Duodenal mucosa (tissue), 2 donors: ENCODE results near the gene BPIFB1.

Experiments
- H3K27ac ChIP-seq: one replicate; pipeline ENCODE4 v1.7.0; 2013; ENCODE audit warnings: low read depth, low read length
- H3K27me3 ChIP-seq, 2 donors: one replicate each; pipeline ENCODE4 v1.7.0; 2013; ENCODE audit warnings: low read length in 2 of 2, control low read depth in 1 of 2; ENCODE audit not compliant: insufficient read depth in 2 of 2, control insufficient read depth in 1 of 2
- H3K36me3 ChIP-seq, 2 donors: one replicate each; pipeline ENCODE4 v1.7.0; 2013; ENCODE audit warnings: low read length in 2 of 2, control low read depth in 1 of 2; ENCODE audit not compliant: insufficient read depth in 2 of 2, control insufficient read depth in 1 of 2
- H3K4me1 ChIP-seq, 2 donors: one replicate each; pipeline ENCODE4 v1.7.0; 2013; ENCODE audit warnings: low read length in 2 of 2, control low read depth in 1 of 2; ENCODE audit not compliant: insufficient read depth in 2 of 2, control insufficient read depth in 1 of 2
- H3K4me3 ChIP-seq, 2 donors: one replicate each; pipeline ENCODE4 v1.7.0; 2013; ENCODE audit warnings: low read length in 2 of 2, low read depth in 1 of 2
- H3K9ac ChIP-seq, 2 donors: one replicate each; pipeline ENCODE4 v1.7.0; 2013; ENCODE audit warnings: low read length in 2 of 2, low read depth in 1 of 2
- H3K9me3 ChIP-seq, 2 donors: one replicate each; pipeline ENCODE4 v1.7.0; 2013; ENCODE audit warnings: low read length in 2 of 2, control low read depth in 1 of 2; ENCODE audit not compliant: control insufficient read depth in 1 of 2

The BPIFB1 gene

DNA sequence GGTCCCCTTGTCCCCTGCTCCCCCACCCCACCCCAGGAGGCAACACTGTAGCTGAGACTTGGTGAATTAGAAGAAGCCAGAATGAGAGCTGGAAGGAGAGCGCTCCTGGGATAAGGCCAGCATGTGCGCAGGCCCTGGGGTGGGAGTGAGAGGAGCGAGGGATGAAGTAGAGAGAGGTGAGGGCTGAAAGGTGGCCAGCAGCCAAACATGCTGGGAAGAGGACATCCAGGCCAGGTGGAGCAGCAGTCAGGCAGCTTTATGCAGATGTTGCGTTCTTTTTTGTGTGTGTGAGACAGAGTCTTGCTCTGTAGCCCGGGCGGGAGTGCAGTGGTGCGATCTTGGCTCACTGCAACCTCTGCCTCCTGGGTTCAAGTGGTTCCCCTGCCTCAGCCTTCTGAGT, 2.2 kb upstream of the BPIFB1 start:
- Histone ChIP-seq H3K27me3 (peaks cover 0 to 7% of the 10 kb centered on the region in 2 donors), H3K4me1 (no peaks in the 10 kb centered on the region), H3K9me3 (no peaks in the 10 kb centered on the region), H3K9ac (no peak overlapping the region), H3K27ac (no peak overlapping the region), H3K36me3 (no peaks in the 10 kb centered on the region), H3K4me3 (no peak overlapping the region)

DNA sequence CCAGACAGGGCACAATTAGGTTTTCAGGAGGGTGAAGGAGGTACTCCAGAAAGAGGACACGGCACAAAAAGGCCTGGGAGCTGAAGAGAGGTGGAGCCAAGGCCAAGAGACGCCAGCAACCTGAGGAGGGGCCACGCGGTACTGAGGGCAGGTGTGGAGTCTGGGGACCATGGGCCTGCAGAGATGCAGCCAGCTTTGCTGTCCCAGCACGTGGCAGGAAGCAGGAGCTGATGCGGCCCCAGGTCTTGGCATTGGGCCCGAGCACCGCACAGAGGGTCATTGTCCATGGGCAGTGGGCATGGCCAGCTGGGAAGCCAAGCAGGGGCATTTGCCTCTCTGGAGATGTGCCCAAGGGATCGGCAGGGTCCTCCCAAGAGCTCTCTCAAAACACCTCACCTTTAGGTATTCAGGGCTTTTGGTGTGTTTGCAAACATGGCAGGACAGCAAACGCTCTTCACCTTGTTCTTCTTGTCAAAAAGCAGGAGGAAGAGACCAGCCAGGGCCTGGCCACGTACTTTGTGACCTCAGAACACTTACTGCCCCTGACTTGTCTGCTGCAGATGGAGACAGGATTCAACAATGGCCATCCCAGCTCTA, 1.4 kb upstream of the BPIFB1 start:
- Histone ChIP-seq H3K4me1 (no peaks in the 10 kb centered on the region), H3K4me3 (no peak overlapping the region), H3K9ac (no peak overlapping the region), H3K9me3 (no peaks in the 10 kb centered on the region), H3K36me3 (no peaks in the 10 kb centered on the region), H3K27ac (no peak overlapping the region), H3K27me3 (peaks cover 0 to 7% of the 10 kb centered on the region in 2 donors)

DNA sequence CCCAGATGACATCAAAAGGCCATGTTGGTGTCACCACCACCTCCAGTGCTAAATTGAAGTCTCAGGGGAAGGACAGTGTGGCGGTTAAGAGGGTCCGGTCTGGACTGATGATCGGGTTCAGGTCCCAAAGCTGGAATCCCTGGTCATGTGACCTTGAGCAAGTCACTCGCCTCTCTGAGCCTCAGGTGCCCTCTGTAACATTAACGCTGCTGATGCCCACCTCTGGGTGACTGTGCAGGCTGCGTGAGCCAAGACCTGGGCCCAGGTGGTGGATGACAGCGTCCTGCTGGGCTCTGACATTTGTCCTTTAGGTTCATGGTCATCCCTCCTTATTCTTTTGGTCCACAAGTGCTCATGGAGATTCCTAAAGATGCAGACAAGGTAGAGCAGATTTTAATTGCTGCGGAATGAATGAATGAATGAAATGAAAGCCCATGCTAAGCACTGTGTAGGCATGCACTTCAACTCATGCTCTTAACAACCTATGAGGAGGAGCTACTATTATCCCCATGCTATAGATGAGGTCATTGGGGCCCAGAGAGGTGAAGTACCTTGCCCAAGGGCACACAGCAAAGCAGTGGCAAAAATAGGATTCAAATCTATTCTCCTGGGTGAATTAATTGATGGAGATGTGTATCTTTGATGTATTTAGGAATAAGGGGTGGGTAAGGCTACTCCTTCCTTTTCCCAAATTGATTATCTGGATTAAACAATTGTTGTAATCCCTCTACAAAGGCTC, 649 bp upstream of the BPIFB1 start:
- no peaks in the 10 kb centered on the region for H3K9me3 ChIP-seq
- H3K4me3 ChIP-seq: no peak overlapping the region
- H3K36me3 ChIP-seq: no peaks in the 10 kb centered on the region
- H3K4me1 ChIP-seq: no peaks in the 10 kb centered on the region
- peaks cover 0 to 12% of the 10 kb centered on the region in 2 donors for H3K27me3 ChIP-seq
- H3K9ac ChIP-seq: no peak overlapping the region
- H3K27ac ChIP-seq: no peak overlapping the region

DNA sequence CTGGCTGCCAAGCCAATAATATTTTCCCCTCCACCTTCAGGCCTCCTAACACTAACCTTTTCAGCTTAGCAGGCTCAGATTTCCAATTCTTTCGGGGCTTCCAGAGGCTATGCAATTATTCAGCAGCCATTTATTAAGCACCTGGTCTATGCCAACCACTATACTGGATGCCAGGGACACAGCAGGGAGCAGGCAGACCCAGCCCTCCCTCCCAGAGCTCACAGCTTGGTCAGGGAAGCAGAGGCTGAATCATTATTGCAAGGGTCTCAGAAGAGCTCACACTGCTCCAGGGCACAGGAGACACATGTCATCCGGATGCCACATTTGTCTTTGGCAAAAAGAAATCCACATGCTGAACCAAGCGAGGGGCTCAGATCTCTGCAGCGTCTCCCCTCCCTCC, 1.3 kb downstream of the BPIFB1 start:
- H3K27me3 ChIP-seq: peaks cover 3 to 5% of the 10 kb centered on the region in 2 donors
- H3K9ac ChIP-seq: no peak overlapping the region
- H3K4me1 ChIP-seq: no peaks in the 10 kb centered on the region
- no peaks in the 10 kb centered on the region for H3K36me3 ChIP-seq
- H3K9me3 ChIP-seq: no peaks in the 10 kb centered on the region
- H3K4me3 ChIP-seq: no peak overlapping the region
- H3K27ac ChIP-seq: no peak overlapping the region

DNA sequence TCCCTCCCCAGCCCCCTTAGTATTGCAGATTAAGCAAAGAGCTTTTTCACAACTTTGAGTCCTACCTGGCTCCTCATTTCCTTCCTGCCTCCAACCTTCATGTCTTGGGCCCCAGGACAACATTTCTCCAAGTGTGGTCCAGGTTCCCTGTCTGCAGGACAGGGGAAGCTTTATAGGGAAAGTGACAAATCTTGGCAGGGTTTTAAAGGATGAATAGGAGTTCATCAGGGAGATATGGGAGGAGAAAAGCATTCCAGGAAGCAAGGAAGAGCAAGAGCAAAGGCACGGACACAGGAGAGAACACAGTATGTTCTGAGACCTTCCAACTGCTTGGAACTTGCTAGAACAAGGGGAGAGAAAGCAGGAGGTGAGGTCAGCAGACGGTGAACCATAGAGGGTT, 1.9 kb downstream of the BPIFB1 start:
- H3K9me3 ChIP-seq: no peaks in the 10 kb centered on the region
- H3K36me3 ChIP-seq: no peaks in the 10 kb centered on the region
- H3K27me3 ChIP-seq: peaks cover 3 to 5% of the 10 kb centered on the region in 2 donors
- no peaks in the 10 kb centered on the region for H3K4me1 ChIP-seq
- H3K9ac ChIP-seq: no peak overlapping the region
- H3K27ac ChIP-seq: no peak overlapping the region
- H3K4me3 ChIP-seq: no peak overlapping the region

DNA sequence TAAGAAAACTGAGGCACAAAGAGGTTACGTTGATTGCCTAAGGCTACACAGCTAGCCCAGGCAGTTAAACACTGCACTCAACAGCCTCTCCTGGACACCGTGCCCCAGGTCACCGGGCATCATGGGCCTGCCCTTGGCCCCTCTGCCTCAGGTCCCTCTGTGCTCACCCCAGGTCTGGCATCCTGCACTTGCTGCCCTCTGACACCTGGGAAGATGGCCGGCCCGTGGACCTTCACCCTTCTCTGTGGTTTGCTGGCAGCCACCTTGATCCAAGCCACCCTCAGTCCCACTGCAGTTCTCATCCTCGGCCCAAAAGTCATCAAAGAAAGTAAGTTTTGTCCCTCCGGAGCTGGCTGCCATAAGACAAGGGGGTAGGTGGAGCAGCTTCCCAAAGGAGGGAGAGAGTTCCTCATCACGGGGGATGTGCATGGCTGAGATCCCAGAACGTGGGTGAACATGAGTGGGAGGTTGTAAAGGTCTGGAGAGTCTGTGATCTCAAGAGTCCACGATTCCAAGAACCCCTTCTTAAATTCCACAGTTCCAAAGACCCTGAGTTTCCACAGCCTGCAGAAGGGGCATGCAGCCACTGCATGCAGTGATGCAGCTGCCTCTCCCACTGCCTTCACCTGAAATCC, 3.0 kb downstream of the BPIFB1 start:
- Histone ChIP-seq H3K9me3 (no peaks in the 10 kb centered on the region), H3K27me3 (peaks cover 3 to 5% of the 10 kb centered on the region in 2 donors), H3K27ac (no peak overlapping the region), H3K4me3 (no peak overlapping the region), H3K9ac (no peak overlapping the region), H3K4me1 (no peaks in the 10 kb centered on the region), H3K36me3 (no peaks in the 10 kb centered on the region)

DNA sequence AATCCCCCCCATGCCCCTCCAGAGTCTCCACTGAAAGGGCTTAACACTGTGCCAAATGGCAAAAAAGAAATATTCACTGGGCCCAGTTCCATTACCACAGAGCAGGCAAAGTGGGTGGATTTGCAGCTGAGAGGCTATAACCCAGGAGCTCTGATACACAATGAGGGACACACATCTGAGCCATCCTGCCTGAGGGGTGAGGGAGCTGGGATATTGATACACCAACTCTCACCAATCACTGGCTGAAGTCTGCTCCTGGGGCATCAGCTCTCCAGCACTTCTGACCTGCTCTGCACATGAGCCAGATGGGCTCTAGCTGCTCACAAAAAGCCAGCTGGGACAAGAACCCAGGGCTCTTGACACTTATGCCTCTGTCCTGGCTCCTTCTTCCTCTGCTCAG, 4.9 kb downstream of the BPIFB1 start:
- Histone ChIP-seq H3K27me3 (peaks cover 3 to 5% of the 10 kb centered on the region in 2 donors), H3K4me1 (no peaks in the 10 kb centered on the region), H3K4me3 (no peak overlapping the region), H3K36me3 (no peaks in the 10 kb centered on the region), H3K27ac (no peak overlapping the region), H3K9ac (no peak overlapping the region), H3K9me3 (no peaks in the 10 kb centered on the region)

DNA sequence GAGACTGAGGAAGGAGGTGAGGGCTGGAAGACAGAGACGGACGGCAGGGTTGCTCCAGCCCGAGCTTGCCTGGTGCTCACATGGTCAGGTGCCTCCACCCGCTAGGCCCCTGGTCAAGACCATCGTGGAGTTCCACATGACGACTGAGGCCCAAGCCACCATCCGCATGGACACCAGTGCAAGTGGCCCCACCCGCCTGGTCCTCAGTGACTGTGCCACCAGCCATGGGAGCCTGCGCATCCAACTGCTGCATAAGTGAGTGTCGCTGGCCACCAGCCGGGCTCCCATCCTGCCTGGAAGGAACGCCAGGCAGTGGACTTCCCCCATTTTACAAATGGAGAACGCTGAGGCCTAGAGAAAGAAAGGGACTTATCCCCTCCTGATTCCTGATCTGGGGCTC, 7.8 kb downstream of the BPIFB1 start:
- H3K4me1 ChIP-seq: no peaks in the 10 kb centered on the region

DNA sequence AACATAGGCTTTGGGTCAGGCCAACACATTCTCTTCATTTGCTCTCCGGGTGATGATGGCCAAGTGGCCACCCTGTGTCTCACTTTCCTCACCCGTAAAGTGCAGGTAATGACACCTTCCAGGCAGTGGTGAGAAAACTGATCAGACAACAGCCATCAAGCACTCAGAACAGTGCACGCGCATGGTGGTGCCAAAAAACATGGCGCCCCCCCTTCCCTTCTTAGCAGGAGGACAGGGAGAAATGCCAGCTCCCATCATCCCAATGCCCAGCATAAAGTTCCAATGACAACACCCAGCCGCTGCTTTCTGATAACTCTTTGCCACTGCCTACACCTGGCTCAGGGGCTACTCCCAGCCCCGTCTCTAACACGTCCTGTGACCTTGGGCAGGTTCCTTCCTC, 8.4 kb downstream of the BPIFB1 start:
- Histone ChIP-seq H3K4me3 (no peak overlapping the region), H3K36me3 (no peaks in the 10 kb centered on the region), H3K27me3 (peaks cover 3 to 5% of the 10 kb centered on the region in 2 donors), H3K9me3 (no peaks in the 10 kb centered on the region), H3K9ac (no peak overlapping the region), H3K27ac (no peak overlapping the region), H3K4me1 (no peaks in the 10 kb centered on the region)

More for the DNA sequence above, 7.8 kb downstream of the BPIFB1 start:
- Histone ChIP-seq H3K36me3 (no peaks in the 10 kb centered on the region), H3K27ac (no peak overlapping the region), H3K4me3 (no peak overlapping the region), H3K9me3 (no peaks in the 10 kb centered on the region), H3K27me3 (peaks cover 3 to 5% of the 10 kb centered on the region in 2 donors), H3K9ac (no peak overlapping the region)

DNA sequence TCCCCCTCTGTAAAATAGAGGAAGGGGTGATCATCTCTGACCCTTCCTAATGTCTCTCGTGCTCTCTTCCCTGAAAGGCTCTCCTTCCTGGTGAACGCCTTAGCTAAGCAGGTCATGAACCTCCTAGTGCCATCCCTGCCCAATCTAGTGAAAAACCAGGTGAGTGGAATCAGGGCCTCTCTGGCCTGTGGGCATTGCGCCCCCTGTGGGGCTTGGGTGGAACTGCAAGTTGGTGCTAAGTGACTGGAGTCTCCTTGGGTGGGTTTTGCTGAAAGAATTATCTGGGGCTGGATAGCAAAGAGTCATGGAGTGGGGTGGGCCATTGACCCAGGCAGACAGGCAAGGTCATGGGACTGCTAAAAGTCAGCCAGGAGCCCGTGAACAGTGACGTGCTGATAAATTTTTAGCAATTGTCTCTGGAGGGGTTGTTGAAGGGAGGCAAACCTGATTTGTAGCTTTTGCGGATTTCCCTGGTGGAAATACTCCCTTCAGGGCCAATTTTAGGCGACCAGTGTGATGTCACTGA, 8.9 kb downstream of the BPIFB1 start:
- no peaks in the 10 kb centered on the region for H3K9me3 ChIP-seq
- H3K9ac ChIP-seq: no peak overlapping the region
- H3K4me3 ChIP-seq: no peak overlapping the region
- H3K4me1 ChIP-seq: no peaks in the 10 kb centered on the region
- peaks cover 3 to 5% of the 10 kb centered on the region in 2 donors for H3K27me3 ChIP-seq
- no peak overlapping the region for H3K27ac ChIP-seq
- H3K36me3 ChIP-seq: no peaks in the 10 kb centered on the region
